SK-N-SH treated with all-trans-retinoic acid at 6 μM for 48 hours (cell line): ENCODE measurements around the gene AGT.

ENCODE experiments used
- ATAC-seq: fragments of 200-7000 bp; cut with Tn5 transposase; 3 replicates; pipeline ENCODE4 v1.9.1; 2020; ENCODE audit warnings: mild to moderate bottlenecking, moderate library complexity
- ARNTL ChIP-seq: fragments of 450-650 bp; formaldehyde crosslinking; IDR thresholded peaks from 2 replicates; pipeline ENCODE4 v1.5.0; 2020; ENCODE audit warnings: low read depth, mild to moderate bottlenecking, moderate library complexity, borderline replicate concordance
- BACH2 ChIP-seq: fragments of 250-450 bp; sonication (Bioruptor Pico); IDR thresholded peaks from 2 replicates; pipeline ENCODE4 v1.9.0; 2021; ENCODE audit warnings: mild to moderate bottlenecking, borderline replicate concordance
- CSDC2 ChIP-seq: fragments of 250-450 bp; sonication (Bioruptor Pico); IDR thresholded peaks from 2 replicates; pipeline ENCODE4 v1.5.0; 2020; ENCODE audit warnings: mild to moderate bottlenecking, moderate library complexity
- GLIS3 ChIP-seq: fragments of 250-450 bp; sonication (Bioruptor Pico); IDR thresholded peaks from 2 replicates; pipeline ENCODE4 v1.5.0; 2020; ENCODE audit warnings: mild to moderate bottlenecking, moderate library complexity
- ISL1 ChIP-seq: fragments of 250-450 bp; sonication (Bioruptor Pico); IDR thresholded peaks from 2 replicates; pipeline ENCODE4 v2.1.2; 2022; ENCODE audit warnings: mild to moderate bottlenecking, moderate library complexity
- OSR1 ChIP-seq: fragments of 250-450 bp; sonication (Bioruptor Pico); IDR thresholded peaks from 2 replicates; pipeline ENCODE4 v1.8.0; 2022; ENCODE audit warnings: moderate library complexity, mild to moderate bottlenecking, inconsistent platforms
- PPARA ChIP-seq: fragments of 250-450 bp; sonication (Bioruptor Pico); IDR thresholded peaks from 2 replicates; pipeline ENCODE4 v1.5.0; 2020; ENCODE audit warnings: mild to moderate bottlenecking, borderline replicate concordance
- RARB ChIP-seq: fragments of 250-450 bp; sonication (Bioruptor Pico); IDR thresholded peaks from 2 replicates; pipeline ENCODE4 v1.8.0; 2021; ENCODE audit warnings: mild to moderate bottlenecking, moderate library complexity
- SNAI2 ChIP-seq: fragments of 250-450 bp; sonication (Bioruptor Pico); IDR thresholded peaks from 2 replicates; pipeline ENCODE4 v1.5.0; 2020; ENCODE audit warnings: mild to moderate bottlenecking, moderate library complexity
- TCF4 ChIP-seq: fragments of 250-450 bp; sonication (Bioruptor Pico); IDR thresholded peaks from 2 replicates; pipeline ENCODE4 v1.8.0; 2021; ENCODE audit warnings: mild to moderate bottlenecking, moderate library complexity, borderline replicate concordance
- TOX ChIP-seq: fragments of 250-450 bp; sonication (Bioruptor Pico); IDR thresholded peaks from 2 replicates; pipeline ENCODE4 v1.8.0; 2021; ENCODE audit warnings: mild to moderate bottlenecking, moderate library complexity, borderline replicate concordance
- ZC3H10 ChIP-seq: fragments of 250-450 bp; sonication (Bioruptor Pico); IDR thresholded peaks from 2 replicates; pipeline ENCODE4 v1.5.1; 2021; ENCODE audit warnings: mild to moderate bottlenecking, moderate library complexity
- ZFP3 ChIP-seq: fragments of 250-450 bp; sonication (Bioruptor Pico); IDR thresholded peaks from 2 replicates; pipeline ENCODE4 v1.5.0; 2020; ENCODE audit warnings: mild to moderate bottlenecking, moderate library complexity
- ZFP30 ChIP-seq: fragments of 450-650 bp; formaldehyde crosslinking; IDR thresholded peaks from 2 replicates; pipeline ENCODE4 v1.5.0; 2022; ENCODE audit warnings: mild to moderate bottlenecking, moderate library complexity
- ZNF565 ChIP-seq: fragments of 450-650 bp; formaldehyde crosslinking; conservative IDR thresholded peaks from 2 replicates; pipeline ENCODE4 v1.5.0; 2020; ENCODE audit warnings: low read depth, mild to moderate bottlenecking, moderate library complexity
- ZNF70 ChIP-seq: fragments of 450-650 bp; formaldehyde crosslinking; IDR thresholded peaks from 2 replicates; pipeline ENCODE4 v1.5.0; 2020; ENCODE audit warnings: mild to moderate bottlenecking, moderate library complexity
- ZNF8 ChIP-seq: fragments of 450-650 bp; formaldehyde crosslinking; IDR thresholded peaks from 2 replicates; pipeline ENCODE4 v1.5.0; 2020; ENCODE audit warnings: mild to moderate bottlenecking, moderate library complexity
- TF ChIP-seq, protein P1 (sequence below): fragments of 250-450 bp; sonication (Bioruptor Pico); IDR thresholded peaks from 2 replicates; pipeline ENCODE4 v1.5.0; 2020; ENCODE audit warnings: mild to moderate bottlenecking, moderate library complexity
- TF ChIP-seq, protein P2 (sequence below): fragments of 250-450 bp; sonication (Bioruptor Pico); IDR thresholded peaks from 2 replicates; pipeline ENCODE4 v1.8.0; 2020; ENCODE audit warnings: mild to moderate bottlenecking, moderate library complexity, borderline replicate concordance
- TF ChIP-seq, protein P3 (sequence below): fragments of 250-450 bp; sonication (Bioruptor Pico); IDR thresholded peaks from 2 replicates; pipeline ENCODE4 v1.8.0; 2021; ENCODE audit warnings: low read depth, mild to moderate bottlenecking, moderate library complexity, borderline replicate concordance
- TF ChIP-seq, protein P4 (sequence below): fragments of 250-450 bp; sonication (Bioruptor Pico); IDR thresholded peaks from 2 replicates; pipeline ENCODE4 v1.5.1; 2021; ENCODE audit warnings: mild to moderate bottlenecking, moderate library complexity
- TF ChIP-seq, protein P5 (sequence below): fragments of 250-450 bp; sonication (Bioruptor Pico); IDR thresholded peaks from 2 replicates; pipeline ENCODE4 v1.5.1; 2020; ENCODE audit warnings: low read depth, mild to moderate bottlenecking, moderate library complexity

Gene AGT

DNA sequence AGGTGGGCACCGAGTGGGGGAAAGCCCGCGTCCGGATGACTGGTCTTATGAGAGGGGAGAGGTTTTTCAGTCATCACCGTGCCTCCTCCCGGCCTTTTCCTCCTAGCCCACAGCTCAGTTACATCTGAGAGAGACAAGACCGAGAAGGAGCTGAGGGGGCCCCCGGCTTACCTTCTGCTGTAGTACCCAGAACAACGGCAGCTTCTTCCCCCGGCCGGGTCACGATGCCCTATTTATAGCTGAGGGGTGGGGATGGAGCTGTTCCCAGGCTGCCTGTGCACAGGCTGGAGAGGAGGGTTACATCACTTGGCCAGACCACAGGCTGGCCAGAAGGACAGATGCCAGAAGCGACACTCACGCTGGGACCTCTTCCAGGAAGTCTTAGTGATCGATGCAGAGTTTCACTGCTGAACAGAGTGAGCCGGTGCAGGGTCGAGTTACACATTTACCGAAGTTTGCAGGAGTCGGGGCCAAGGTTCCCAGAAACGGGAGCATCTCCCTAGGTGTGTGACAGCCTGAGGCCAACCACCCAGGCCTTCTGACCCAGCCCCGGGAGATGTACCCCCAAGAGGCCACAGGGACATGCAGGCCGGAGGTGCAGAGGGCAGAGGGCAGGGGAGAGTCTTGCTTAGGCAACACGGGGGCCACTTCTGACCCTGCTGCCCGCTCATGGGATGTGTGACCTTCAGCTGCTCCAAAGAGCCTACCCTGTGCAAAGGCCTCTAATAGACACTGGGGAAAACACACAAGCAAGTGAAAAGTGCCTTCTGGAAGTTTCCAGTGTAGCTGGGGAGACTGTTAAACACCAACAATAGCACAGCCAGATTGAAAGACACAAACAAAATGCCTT, at the start of gene AGT:
Gene AGT (minus strand): TSS at position 208 of the 850 bp plus-strand sequence. CDS start 3,299 bp downstream, outside the sequence.
- ATAC-seq: peak; percentile 82
- TF ChIP-seq, protein P1, sequence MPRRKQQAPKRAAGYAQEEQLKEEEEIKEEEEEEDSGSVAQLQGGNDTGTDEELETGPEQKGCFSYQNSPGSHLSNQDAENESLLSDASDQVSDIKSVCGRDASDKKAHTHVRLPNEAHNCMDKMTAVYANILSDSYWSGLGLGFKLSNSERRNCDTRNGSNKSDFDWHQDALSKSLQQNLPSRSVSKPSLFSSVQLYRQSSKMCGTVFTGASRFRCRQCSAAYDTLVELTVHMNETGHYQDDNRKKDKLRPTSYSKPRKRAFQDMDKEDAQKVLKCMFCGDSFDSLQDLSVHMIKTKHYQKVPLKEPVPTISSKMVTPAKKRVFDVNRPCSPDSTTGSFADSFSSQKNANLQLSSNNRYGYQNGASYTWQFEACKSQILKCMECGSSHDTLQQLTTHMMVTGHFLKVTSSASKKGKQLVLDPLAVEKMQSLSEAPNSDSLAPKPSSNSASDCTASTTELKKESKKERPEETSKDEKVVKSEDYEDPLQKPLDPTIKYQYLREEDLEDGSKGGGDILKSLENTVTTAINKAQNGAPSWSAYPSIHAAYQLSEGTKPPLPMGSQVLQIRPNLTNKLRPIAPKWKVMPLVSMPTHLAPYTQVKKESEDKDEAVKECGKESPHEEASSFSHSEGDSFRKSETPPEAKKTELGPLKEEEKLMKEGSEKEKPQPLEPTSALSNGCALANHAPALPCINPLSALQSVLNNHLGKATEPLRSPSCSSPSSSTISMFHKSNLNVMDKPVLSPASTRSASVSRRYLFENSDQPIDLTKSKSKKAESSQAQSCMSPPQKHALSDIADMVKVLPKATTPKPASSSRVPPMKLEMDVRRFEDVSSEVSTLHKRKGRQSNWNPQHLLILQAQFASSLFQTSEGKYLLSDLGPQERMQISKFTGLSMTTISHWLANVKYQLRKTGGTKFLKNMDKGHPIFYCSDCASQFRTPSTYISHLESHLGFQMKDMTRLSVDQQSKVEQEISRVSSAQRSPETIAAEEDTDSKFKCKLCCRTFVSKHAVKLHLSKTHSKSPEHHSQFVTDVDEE (CRISPR knock-in tag): no peak
- no peak for TF ChIP-seq ISL1 (CRISPR knock-in tag)
- TF ChIP-seq BACH2 (CRISPR knock-in tag): no peak
- no peak for TF ChIP-seq ZNF565 (CRISPR knock-in tag)
- no peak for TF ChIP-seq CSDC2
- TF ChIP-seq ZNF8: no peak
- TF ChIP-seq ZC3H10 (CRISPR knock-in tag): no peak
- no peak for TF ChIP-seq ZNF70 (CRISPR knock-in tag)
- TF ChIP-seq ZFP30: no peak
- no peak for TF ChIP-seq SNAI2 (CRISPR knock-in tag)
- no peak for TF ChIP-seq TCF4
- no peak for TF ChIP-seq OSR1 (CRISPR knock-in tag)
- no peak for TF ChIP-seq GLIS3

DNA sequence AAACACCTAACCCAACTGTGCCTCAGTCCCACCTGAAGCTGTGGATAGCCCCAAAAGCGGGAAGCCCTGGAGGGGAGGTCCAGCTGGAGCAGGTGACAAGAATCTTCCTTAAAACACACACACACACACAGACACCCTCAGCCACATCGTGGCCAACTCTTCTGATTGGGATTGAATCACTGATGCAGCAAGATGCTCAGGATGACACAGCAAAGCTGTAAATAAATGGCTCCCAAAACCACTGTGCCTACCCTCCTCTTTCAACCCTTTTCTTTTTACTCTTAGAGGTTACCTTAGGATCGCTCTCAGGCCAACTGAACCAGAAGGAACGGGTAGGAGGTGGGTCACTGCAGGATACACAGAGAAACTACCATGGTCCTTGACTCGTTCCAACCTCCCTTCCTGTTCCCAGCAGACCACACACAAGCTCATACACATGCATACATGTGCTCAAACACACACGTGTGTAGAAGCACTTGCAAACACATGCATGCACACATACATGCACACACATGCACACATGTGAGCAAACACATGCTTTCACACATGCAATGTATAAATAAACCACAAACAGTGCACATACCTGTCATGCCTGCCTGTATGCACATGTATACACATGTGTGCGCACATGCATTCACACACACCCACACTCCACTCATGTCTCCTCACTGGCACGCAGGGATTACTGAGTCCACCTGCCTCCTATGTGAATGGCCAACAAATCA, 47.7 kb upstream of the AGT start:
- no peak for ATAC-seq
- TF ChIP-seq ZC3H10 (CRISPR knock-in tag) (no peak), ZFP3 (CRISPR knock-in tag) (no peak), OSR1 (CRISPR knock-in tag) (no peak), ISL1 (CRISPR knock-in tag) (no peak), CSDC2 (no peak), TCF4 (no peak), GLIS3 (no peak), RARB (CRISPR knock-in tag) (no peak), ZFP30 (no peak), TOX (CRISPR knock-in tag) (no peak)
- TF ChIP-seq, protein P2, sequence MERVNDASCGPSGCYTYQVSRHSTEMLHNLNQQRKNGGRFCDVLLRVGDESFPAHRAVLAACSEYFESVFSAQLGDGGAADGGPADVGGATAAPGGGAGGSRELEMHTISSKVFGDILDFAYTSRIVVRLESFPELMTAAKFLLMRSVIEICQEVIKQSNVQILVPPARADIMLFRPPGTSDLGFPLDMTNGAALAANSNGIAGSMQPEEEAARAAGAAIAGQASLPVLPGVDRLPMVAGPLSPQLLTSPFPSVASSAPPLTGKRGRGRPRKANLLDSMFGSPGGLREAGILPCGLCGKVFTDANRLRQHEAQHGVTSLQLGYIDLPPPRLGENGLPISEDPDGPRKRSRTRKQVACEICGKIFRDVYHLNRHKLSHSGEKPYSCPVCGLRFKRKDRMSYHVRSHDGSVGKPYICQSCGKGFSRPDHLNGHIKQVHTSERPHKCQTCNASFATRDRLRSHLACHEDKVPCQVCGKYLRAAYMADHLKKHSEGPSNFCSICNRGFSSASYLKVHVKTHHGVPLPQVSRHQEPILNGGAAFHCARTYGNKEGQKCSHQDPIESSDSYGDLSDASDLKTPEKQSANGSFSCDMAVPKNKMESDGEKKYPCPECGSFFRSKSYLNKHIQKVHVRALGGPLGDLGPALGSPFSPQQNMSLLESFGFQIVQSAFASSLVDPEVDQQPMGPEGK (CRISPR knock-in tag): no peak
- TF ChIP-seq, protein P3, sequence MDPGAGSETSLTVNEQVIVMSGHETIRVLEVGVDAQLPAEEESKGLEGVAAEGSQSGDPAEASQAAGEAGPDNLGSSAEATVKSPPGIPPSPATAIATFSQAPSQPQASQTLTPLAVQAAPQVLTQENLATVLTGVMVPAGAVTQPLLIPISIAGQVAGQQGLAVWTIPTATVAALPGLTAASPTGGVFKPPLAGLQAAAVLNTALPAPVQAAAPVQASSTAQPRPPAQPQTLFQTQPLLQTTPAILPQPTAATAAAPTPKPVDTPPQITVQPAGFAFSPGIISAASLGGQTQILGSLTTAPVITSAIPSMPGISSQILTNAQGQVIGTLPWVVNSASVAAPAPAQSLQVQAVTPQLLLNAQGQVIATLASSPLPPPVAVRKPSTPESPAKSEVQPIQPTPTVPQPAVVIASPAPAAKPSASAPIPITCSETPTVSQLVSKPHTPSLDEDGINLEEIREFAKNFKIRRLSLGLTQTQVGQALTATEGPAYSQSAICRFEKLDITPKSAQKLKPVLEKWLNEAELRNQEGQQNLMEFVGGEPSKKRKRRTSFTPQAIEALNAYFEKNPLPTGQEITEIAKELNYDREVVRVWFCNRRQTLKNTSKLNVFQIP: no peak
- TF ChIP-seq, protein P4, sequence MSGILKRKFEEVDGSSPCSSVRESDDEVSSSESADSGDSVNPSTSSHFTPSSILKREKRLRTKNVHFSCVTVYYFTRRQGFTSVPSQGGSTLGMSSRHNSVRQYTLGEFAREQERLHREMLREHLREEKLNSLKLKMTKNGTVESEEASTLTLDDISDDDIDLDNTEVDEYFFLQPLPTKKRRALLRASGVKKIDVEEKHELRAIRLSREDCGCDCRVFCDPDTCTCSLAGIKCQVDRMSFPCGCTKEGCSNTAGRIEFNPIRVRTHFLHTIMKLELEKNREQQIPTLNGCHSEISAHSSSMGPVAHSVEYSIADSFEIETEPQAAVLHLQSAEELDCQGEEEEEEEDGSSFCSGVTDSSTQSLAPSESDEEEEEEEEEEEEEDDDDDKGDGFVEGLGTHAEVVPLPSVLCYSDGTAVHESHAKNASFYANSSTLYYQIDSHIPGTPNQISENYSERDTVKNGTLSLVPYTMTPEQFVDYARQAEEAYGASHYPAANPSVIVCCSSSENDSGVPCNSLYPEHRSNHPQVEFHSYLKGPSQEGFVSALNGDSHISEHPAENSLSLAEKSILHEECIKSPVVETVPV (CRISPR knock-in tag): no peak

DNA sequence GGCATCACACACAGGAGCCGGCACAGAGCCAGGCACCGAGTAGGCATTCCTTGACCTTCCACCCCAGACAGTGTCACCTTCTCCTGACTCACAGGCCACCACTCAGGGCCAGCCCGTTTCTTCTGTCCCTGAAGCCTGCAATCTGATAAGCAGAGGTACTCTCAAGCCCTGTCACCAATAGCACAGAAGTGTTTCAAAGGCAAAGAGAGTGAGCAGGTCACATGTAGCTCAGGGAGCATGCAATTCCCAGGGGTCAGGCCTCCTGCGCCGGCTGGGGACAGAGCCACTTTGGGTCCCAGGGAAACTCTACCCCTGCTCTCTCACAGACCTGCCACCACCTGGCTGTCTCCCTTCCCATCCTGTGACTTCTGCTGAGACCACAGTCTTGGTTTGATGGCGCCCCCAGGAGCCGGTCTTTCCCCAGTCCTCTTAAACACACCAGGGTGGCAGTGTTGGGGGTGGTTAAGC, 46.5 kb upstream of the AGT start:
- no peak for TF ChIP-seq ZFP30
- TF ChIP-seq PPARA: no peak
- TF ChIP-seq GLIS3: no peak
- no peak for TF ChIP-seq TOX (CRISPR knock-in tag)
- TF ChIP-seq ARNTL (CRISPR knock-in tag): no peak
- no peak for TF ChIP-seq ZNF70 (CRISPR knock-in tag)
- TF ChIP-seq, protein P4 (CRISPR knock-in tag): no peak
- TF ChIP-seq RARB (CRISPR knock-in tag): no peak
- TF ChIP-seq ISL1 (CRISPR knock-in tag): no peak
- TF ChIP-seq ZNF565 (CRISPR knock-in tag): no peak
- no peak for TF ChIP-seq ZFP3 (CRISPR knock-in tag)
- TF ChIP-seq, protein P5, sequence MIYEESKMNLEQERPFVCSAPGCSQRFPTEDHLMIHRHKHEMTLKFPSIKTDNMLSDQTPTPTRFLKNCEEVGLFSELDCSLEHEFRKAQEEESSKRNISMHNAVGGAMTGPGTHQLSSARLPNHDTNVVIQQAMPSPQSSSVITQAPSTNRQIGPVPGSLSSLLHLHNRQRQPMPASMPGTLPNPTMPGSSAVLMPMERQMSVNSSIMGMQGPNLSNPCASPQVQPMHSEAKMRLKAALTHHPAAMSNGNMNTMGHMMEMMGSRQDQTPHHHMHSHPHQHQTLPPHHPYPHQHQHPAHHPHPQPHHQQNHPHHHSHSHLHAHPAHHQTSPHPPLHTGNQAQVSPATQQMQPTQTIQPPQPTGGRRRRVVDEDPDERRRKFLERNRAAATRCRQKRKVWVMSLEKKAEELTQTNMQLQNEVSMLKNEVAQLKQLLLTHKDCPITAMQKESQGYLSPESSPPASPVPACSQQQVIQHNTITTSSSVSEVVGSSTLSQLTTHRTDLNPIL (CRISPR knock-in tag): no peak
- TF ChIP-seq, protein P3: no peak
- no peak for TF ChIP-seq TCF4
- TF ChIP-seq ZNF8: no peak
- no peak for TF ChIP-seq CSDC2
- no peak for TF ChIP-seq ZC3H10 (CRISPR knock-in tag)
- no peak for TF ChIP-seq BACH2 (CRISPR knock-in tag)
- TF ChIP-seq, all 23 proteins: peak for 0
- ATAC-seq: no peak
